Uterus (tissue), 4 donors: ENCODE results near the gene LDB3. TPM values are rescaled to one million over a fixed set of nuclear protein-coding genes. Genes with fewer than 3 reads are reported as not detected.

Experiments used
- DNase-seq, 2 donors: peaks; one replicate each; pipeline ENCODE4 v3.0.0-alpha.2; 2019 to 2020
- H3K27ac ChIP-seq, 2 donors: fragments of 200-600 bp; sonication (generic); 1 replicate in 1 of 2; 2 replicates in 1 of 2; pipeline ENCODE4 v1.5.1; 2016 to 2018
- H3K27me3 ChIP-seq, 2 donors: fragments of 200-600 bp; sonication (generic); one replicate each; pipeline ENCODE4 v1.5.1; 2018 to 2019; ENCODE audit warnings: control low read depth in 1 of 2
- H3K36me3 ChIP-seq, 2 donors: fragments of 200-600 bp; sonication (generic); one replicate each; pipeline ENCODE4 v1.5.1; 2019; ENCODE audit warnings: control low read depth in 1 of 2
- H3K4me1 ChIP-seq, 2 donors: fragments of 200-600 bp; sonication (generic); one replicate each; pipeline ENCODE4 v1.5.1; 2018 to 2019; ENCODE audit warnings: control low read depth in 1 of 2
- H3K4me3 ChIP-seq, 2 donors: fragments of 200-600 bp; sonication (generic); 1 replicate in 1 of 2; 2 replicates in 1 of 2; pipeline ENCODE4 v1.5.1; 2018 to 2019; ENCODE audit warnings: mild to moderate bottlenecking in 1 of 2
- H3K9me3 ChIP-seq, 2 donors: fragments of 200-600 bp; sonication (generic); one replicate each; pipeline ENCODE4 v1.5.1; 2019; ENCODE audit warnings: control low read depth in 1 of 2
- POLR2A ChIP-seq, 2 donors: fragments of 450-650 bp; IDR thresholded peaks; one replicate each; pipeline ENCODE4 v1.6.1; 2016; ENCODE audit warnings: antibody characterized with exemption in 2 of 2, mild to moderate bottlenecking in 1 of 2, moderate library complexity in 1 of 2
- intact Hi-C: fragments of 100-400 bp; cut with DNase I; formaldehyde crosslinking; loops from one replicate; pipeline ENCODE4 v1.15.1; 2023; ENCODE audit warnings: low total_unique reads
- total RNA-seq, 4 donors: library from RNA; depleted of rRNA in 3 of 4; stranded (reverse); fragments of >200 nt in 3 of 4; gene quantifications; one replicate each; pipeline versions ENCODE4 v1.1.0 to v1.2.4, GENCODE V29; 2014 to 2023
- TF ChIP-seq, protein P1 (sequence below), 4 experiments: fragments of 200-600 bp in 2 of 4; fragments of 450-650 bp in 2 of 4; sonication (generic) in 2 of 4; IDR thresholded peaks; one replicate each; pipeline ENCODE4 v1.5.1; 2016 to 2019; ENCODE audit warnings: antibody characterized with exemption in 4 of 4, mild to moderate bottlenecking in 2 of 4, moderate library complexity in 1 of 4
- donor health status: DM: yes; HTN: yes; CAD: no.

Gene LDB3
- total RNA-seq, 4 donors from 2014 or later = 0.97 to 33.4 (median 4.2) TPM

DNA sequence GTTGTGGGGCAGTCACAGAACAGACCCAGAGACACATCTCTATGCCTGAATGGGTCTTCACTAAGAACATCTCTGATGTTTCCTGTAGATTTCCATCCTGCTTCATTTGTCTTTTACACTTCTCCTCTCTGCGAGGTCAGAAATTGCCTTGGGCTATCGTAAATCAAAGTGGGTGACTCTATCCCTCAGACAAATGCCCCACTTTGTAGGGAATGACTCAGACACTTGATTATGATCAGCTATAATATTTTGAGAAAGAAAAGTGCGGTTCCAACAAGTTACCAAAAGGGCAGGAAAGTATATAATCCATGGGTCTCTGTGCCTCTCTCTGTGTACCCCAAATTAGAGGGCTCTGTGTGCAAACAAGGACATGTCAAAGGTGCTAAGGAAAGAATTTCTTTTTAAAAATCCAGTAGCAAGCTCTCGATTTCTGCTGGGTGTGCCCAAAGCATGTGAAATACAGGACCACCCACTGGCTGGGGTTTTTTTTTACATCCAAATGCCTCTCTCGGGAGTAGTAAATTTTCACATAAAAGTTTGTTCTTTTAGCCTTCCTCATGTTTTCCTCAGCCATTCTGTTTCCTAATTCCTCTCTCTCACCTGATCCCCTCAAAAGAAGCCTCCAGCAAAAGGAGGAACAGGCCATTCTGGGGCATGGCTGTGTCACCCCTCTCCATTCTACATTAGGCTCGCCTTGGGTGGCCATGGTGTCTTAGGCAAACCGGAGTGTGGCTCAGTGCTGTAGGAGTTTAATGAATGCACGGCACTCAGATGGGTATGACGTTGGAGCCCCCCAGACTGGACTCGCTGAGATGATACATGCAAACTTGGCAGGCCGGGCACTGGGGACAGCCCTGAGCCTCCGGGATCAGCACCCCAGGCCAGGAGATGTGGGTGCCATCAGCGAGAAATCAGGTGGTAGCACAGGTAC lies 20.3 kb upstream of the LDB3 start:
- peak in 1 of 2 donors; percentile 13 for DNase-seq
- H3K27ac ChIP-seq = peak overlapping the region in 1 of 2 donors; percentile 36
- H3K4me1 ChIP-seq = peaks cover 0 to 9% of the 10 kb centered on the region in 2 donors
- intact Hi-C loops = no loop called here
- no peak overlapping the region for H3K4me3 ChIP-seq
- no peaks in the 10 kb centered on the region for H3K9me3 ChIP-seq
- TF ChIP-seq POLR2A (IDR thresholded peaks at IDR 0.05) = no peak
- no peaks in the 10 kb centered on the region for H3K36me3 ChIP-seq
- no peaks in the 10 kb centered on the region for H3K27me3 ChIP-seq

DNA sequence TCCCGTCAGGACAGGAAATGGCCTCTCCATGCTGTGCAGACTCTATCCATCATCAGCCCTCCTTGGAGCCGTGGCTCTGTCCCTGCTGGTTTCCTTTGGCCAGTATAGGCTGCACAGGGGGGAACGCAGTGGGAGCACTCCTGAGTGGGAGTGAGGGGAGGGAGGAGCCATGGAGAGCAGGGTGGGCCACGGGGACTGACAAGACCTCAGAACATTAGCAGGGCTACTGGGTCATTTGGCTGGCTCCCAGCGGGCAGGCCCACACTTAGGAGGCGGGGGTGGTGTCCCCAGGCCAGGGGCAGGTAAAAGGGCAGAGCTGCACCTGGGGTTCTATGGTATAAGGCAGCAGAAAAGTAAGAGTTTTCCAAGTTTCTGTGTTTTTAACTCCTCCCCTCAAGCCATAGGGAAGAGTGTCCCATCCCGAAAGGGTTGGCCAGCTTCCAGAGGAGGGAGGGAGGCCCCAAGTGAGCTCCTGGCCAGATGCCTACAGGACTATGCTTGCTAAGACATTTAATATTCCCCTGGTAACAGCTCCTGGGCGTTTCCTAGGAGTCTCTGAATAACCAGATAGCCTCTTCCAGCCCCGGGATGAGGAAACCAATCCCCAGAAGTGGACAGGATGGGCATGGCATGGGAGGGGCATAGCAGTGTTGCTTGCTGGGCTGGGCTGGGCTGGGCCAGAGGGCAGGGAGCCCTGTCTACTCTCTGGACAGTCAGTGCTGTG lies 19.4 kb upstream of the LDB3 start:
- DNase-seq = peak; percentile 62 to 74
- peaks cover 0 to 9% of the 10 kb centered on the region in 2 donors for H3K4me1 ChIP-seq
- no peaks in the 10 kb centered on the region for H3K27me3 ChIP-seq
- H3K27ac ChIP-seq = peak overlapping the region in 1 of 2 donors; percentile 36
- no peaks in the 10 kb centered on the region for H3K36me3 ChIP-seq
- TF ChIP-seq, protein P1, sequence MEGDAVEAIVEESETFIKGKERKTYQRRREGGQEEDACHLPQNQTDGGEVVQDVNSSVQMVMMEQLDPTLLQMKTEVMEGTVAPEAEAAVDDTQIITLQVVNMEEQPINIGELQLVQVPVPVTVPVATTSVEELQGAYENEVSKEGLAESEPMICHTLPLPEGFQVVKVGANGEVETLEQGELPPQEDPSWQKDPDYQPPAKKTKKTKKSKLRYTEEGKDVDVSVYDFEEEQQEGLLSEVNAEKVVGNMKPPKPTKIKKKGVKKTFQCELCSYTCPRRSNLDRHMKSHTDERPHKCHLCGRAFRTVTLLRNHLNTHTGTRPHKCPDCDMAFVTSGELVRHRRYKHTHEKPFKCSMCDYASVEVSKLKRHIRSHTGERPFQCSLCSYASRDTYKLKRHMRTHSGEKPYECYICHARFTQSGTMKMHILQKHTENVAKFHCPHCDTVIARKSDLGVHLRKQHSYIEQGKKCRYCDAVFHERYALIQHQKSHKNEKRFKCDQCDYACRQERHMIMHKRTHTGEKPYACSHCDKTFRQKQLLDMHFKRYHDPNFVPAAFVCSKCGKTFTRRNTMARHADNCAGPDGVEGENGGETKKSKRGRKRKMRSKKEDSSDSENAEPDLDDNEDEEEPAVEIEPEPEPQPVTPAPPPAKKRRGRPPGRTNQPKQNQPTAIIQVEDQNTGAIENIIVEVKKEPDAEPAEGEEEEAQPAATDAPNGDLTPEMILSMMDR (IDR thresholded peaks at IDR 0.05) = no peak
- TF ChIP-seq POLR2A (IDR thresholded peaks at IDR 0.05) = no peak
- no peaks in the 10 kb centered on the region for H3K9me3 ChIP-seq
- intact Hi-C loops = no loop called here
- H3K4me3 ChIP-seq = no peak overlapping the region

DNA sequence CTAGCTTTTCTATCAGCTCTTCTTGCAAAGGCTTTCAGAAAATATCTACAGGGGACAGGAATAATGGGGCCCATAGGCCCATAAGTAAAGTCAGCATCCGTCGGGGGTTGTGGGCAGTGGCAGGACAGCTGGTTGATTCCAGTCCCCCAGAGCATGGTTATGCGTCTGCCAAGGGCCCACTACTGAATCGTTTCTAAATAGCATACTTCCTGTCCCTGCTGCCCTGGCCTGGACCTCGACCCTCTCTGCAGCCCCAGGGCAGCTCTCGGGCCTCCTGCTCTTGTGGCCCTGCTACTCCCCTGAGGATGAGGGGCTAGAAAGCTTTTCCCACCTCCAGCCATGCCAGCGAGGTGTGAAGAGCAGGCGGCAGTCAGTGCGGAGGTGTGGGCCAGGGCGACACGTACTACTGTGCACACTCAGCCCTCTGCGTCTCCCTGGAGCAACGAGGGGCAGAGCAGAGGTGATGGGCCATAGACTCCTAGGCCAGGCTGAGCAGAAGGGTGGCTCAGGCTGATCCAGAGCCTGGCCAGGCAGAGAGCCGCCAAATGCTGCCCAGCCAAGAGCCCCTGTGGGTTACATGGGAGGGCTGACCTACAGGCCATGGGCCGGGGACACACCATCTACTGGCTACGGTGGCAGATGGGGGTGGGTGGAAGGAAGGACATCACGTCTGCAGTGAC lies 18.7 kb upstream of the LDB3 start:
- intact Hi-C loops = no loop called here
- no peaks in the 10 kb centered on the region for H3K27me3 ChIP-seq
- DNase-seq = peak in 1 of 2 donors; percentile 10

GRCh38 chr10:86650151-86650550 lies 18.2 kb upstream of the LDB3 start:
- no peak overlapping the region for H3K27ac ChIP-seq

More for the DNA sequence above, 18.7 kb upstream of the LDB3 start:
- Histone ChIP-seq H3K27ac (no peak overlapping the region), H3K4me1 (peaks cover 0 to 9% of the 10 kb centered on the region in 2 donors), H3K9me3 (no peaks in the 10 kb centered on the region), H3K4me3 (no peak overlapping the region), H3K36me3 (no peaks in the 10 kb centered on the region)
- TF ChIP-seq, protein P1 (IDR thresholded peaks at IDR 0.05) = no peak
- no peak for TF ChIP-seq POLR2A (IDR thresholded peaks at IDR 0.05)

DNA sequence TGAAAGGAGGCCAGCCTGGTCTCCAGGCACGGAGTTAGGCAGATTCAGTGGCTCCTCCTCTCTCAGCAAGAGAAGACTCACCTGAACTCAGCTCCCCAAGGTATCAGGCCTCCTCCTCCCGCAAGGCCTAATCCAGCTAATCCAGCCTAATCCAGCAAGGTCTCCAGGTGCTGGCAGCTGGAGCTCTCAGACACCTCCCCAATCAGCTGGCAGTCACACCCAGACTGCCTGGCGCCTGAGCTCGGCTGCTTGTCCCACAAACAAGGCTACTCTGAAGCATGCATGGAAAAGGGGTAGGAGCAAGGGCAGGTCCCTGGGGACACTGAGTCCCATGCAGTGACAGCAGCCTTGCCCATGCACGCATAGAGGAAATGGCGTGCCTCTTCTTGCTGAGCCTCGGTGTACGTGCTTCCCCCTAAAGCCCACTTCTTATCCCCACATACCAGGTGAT lies 17.3 kb upstream of the LDB3 start:
- Histone ChIP-seq H3K27me3 (no peaks in the 10 kb centered on the region), H3K36me3 (no peaks in the 10 kb centered on the region), H3K27ac (no peak overlapping the region), H3K4me1 (peaks cover 0 to 9% of the 10 kb centered on the region in 2 donors), H3K9me3 (no peaks in the 10 kb centered on the region), H3K4me3 (no peak overlapping the region)
- intact Hi-C loops = no loop called here
- peak in 1 of 2 donors; percentile 8 for DNase-seq
- TF ChIP-seq, protein P1 (IDR thresholded peaks at IDR 0.05) = no peak
- TF ChIP-seq POLR2A (IDR thresholded peaks at IDR 0.05) = no peak

More at GRCh38 chr10:86650151-86650550, 18.2 kb upstream of the LDB3 start:
- DNase-seq = no peak
- TF ChIP-seq POLR2A (IDR thresholded peaks at IDR 0.05) = no peak
- TF ChIP-seq, protein P1 (IDR thresholded peaks at IDR 0.05) = no peak
- H3K36me3 ChIP-seq = no peaks in the 10 kb centered on the region
- H3K9me3 ChIP-seq = no peaks in the 10 kb centered on the region
- H3K27me3 ChIP-seq = no peaks in the 10 kb centered on the region
- H3K4me1 ChIP-seq = peaks cover 0 to 9% of the 10 kb centered on the region in 2 donors
- no peak overlapping the region for H3K4me3 ChIP-seq
- intact Hi-C loops = no loop called here
